HCT116 (cell line): Measurements from ENCODE around the gene FMN1. TPM values are rescaled to one million over a fixed set of nuclear protein-coding genes. Genes with fewer than 3 reads are reported as not detected.

Experiments used
- ATAC-seq: fragments of 200-7000 bp; cut with Tn5 transposase; 2 replicates; pipeline ENCODE4 v1.9.1; 2020; ENCODE audit warnings: mild to moderate bottlenecking, moderate library complexity
- BruUV-seq: library from RNA; stranded (reverse); fragments of 400-500 nt; replicated peaks from 2 replicates; lab custom pipeline; 2021; lab: Mats Ljungman, UMichigan
- CTCF ChIA-PET: fragments of 300-600 bp; sonication (Branson Sonifier 250); formaldehyde crosslinking; loops from one replicate; lab custom pipeline; 2021; ENCODE audit warnings: antibody characterized with exemption; lab: Charles Lee
- POLR2A ChIA-PET: fragments of 300-600, 350-600 bp; sonication (Branson Sonifier 250); formaldehyde crosslinking; loops from one replicate; lab custom pipeline; 2021; ENCODE audit warnings: antibody characterized with exemption; lab: Charles Lee
- RAD21 ChIA-PET, 2 experiments: fragments of 300-600 bp; sonication (Branson Sonifier 250); formaldehyde crosslinking; loops; one replicate each; lab custom pipeline; 2023; ENCODE audit warnings: low total read pairs in 2 of 2; ENCODE audit not compliant: uncharacterized antibody in 2 of 2, unreplicated experiment in 2 of 2, low non-redundant PET in 1 of 2; lab: Charles Lee
- DNase-seq: peaks from one replicate; pipeline ENCODE4 v3.0.0-alpha.2; 2010; ENCODE audit warnings: low read depth, low spot score
- H2AFZ ChIP-seq: fragments of 200-600 bp; shearing (Covaris generic), sonication (generic); 2 replicates; pipeline ENCODE4 v1.6.1; 2017; ENCODE audit warnings: low read depth, mixed run types, mixed read lengths, antibody characterized with exemption, low read length; ENCODE audit not compliant: poor library complexity, severe bottlenecking
- H3K27ac ChIP-seq: 2 replicates; pipeline ENCODE4 v1.5.1; 2012; ENCODE audit warnings: low read depth, low read length
- H3K27me3 ChIP-seq: fragments of 200-600 bp; sonication (generic); 2 replicates; pipeline ENCODE4 v1.6.1; 2016; ENCODE audit warnings: mixed run types, low read length, mixed read lengths; ENCODE audit not compliant: insufficient read depth
- H3K36me3 ChIP-seq, 2 experiments: fragments of 200-500 bp in 1 of 2; fragments of 200-600 bp in 1 of 2; sonication (Bioruptor generic) in 1 of 2; sonication (generic) in 1 of 2; 2 replicates each; pipeline versions ENCODE4 v1.5.1 to v1.6.1; 2014 to 2016; ENCODE audit warnings: low read length in 2 of 2, inconsistent platforms in 1 of 2, mixed read lengths in 1 of 2, mixed run types in 1 of 2; ENCODE audit not compliant: insufficient read depth in 2 of 2, control insufficient read depth in 1 of 2
- H3K4me1 ChIP-seq, 2 experiments: fragments of 200-600 bp in 1 of 2; sonication (generic) in 1 of 2; 2 replicates each; pipeline versions ENCODE4 v1.5.1 to v1.6.1; 2012 to 2017; ENCODE audit warnings: low read length in 2 of 2, inconsistent platforms in 1 of 2, mild to moderate bottlenecking in 1 of 2, mixed read lengths in 1 of 2, mixed run types in 1 of 2, moderate library complexity in 1 of 2; ENCODE audit not compliant: insufficient read depth in 2 of 2, control insufficient read depth in 1 of 2
- H3K4me2 ChIP-seq: fragments of 200-600 bp; sonication (generic); 2 replicates; pipeline ENCODE4 v1.6.1; 2017; ENCODE audit warnings: mixed run types, low read length, mixed read lengths
- H3K4me3 ChIP-seq, 2 experiments: fragments of 200-600 bp in 1 of 2; sonication (generic) in 1 of 2; replicated peaks in 1 of 2; 2 replicates each; pipeline ENCODE4 v1.5.1; 2011 to 2016; ENCODE audit warnings: low read length in 2 of 2, control low read depth in 1 of 2, low read depth in 1 of 2, mild to moderate bottlenecking in 1 of 2, mixed read lengths in 1 of 2, mixed run types in 1 of 2
- H3K79me2 ChIP-seq: fragments of 200-600 bp; sonication (generic); 2 replicates; pipeline ENCODE4 v1.6.1; 2017; ENCODE audit warnings: mild to moderate bottlenecking, mixed run types, low read length, moderate library complexity, mixed read lengths; ENCODE audit not compliant: insufficient read depth
- H3K9ac ChIP-seq: fragments of 200-600 bp; sonication (generic); 2 replicates; pipeline ENCODE4 v1.6.1; 2016; ENCODE audit warnings: low read length, mixed read lengths
- H3K9me2 ChIP-seq: fragments of 200-600 bp; sonication (generic), shearing (Covaris generic); 2 replicates; pipeline ENCODE4 v1.6.1; 2017; ENCODE audit warnings: mixed run types, mild to moderate bottlenecking, moderate library complexity; ENCODE audit not compliant: insufficient read depth
- H3K9me3 ChIP-seq, 2 experiments: fragments of 200-500 bp in 1 of 2; fragments of 200-600 bp in 1 of 2; sonication (Bioruptor generic) in 1 of 2; sonication (generic) in 1 of 2; 2 replicates each; pipeline ENCODE4 v1.6.1; 2014 to 2017; ENCODE audit warnings: low read length in 2 of 2, mixed read lengths in 2 of 2, inconsistent platforms in 1 of 2, low read depth in 1 of 2, mild to moderate bottlenecking in 1 of 2, mixed run types in 1 of 2, moderate library complexity in 1 of 2; ENCODE audit not compliant: control insufficient read depth in 1 of 2, insufficient read depth in 1 of 2
- H4K20me1 ChIP-seq: fragments of 200-600 bp; sonication (generic), shearing (Covaris generic); 2 replicates; pipeline ENCODE4 v1.6.1; 2017; ENCODE audit warnings: mixed run types, mild to moderate bottlenecking, moderate library complexity; ENCODE audit not compliant: insufficient read depth
- CEBPB ChIP-seq: IDR thresholded peaks from 2 replicates; pipeline ENCODE4 v1.6.1; 2012; ENCODE audit warnings: low read depth
- ELF1 ChIP-seq: IDR thresholded peaks from 2 replicates; pipeline ENCODE4 v1.6.1; 2012; ENCODE audit warnings: low read depth, borderline replicate concordance
- EZH2 ChIP-seq: fragments of 200-600 bp; sonication (generic); IDR thresholded peaks from 2 replicates; pipeline ENCODE4 v1.6.1; 2017; ENCODE audit warnings: antibody characterized with exemption, mixed run types
- RAD21 ChIP-seq: IDR thresholded peaks from 2 replicates; pipeline ENCODE4 v1.6.1; 2012; ENCODE audit warnings: low read depth, mild to moderate bottlenecking
- SIN3A ChIP-seq: IDR thresholded peaks from 2 replicates; pipeline ENCODE4 v1.6.1; 2012; ENCODE audit warnings: low read depth
- TCF7L2 ChIP-seq: IDR thresholded peaks from 2 replicates; pipeline ENCODE4 v1.7.0; 2011; ENCODE audit warnings: borderline replicate concordance, inconsistent platforms; ENCODE audit not compliant: insufficient read depth, insufficient read length; ENCODE audit errors: extremely low read depth
- YY1 ChIP-seq: IDR thresholded peaks from 2 replicates; pipeline ENCODE4 v1.6.1; 2011; ENCODE audit warnings: low read length, low read depth, moderate library complexity, mild to moderate bottlenecking; ENCODE audit not compliant: insufficient replicate concordance; ENCODE audit errors: extremely low read depth
- ZNF274 ChIP-seq: fragments of 200-500 bp; sonication (Bioruptor generic); IDR thresholded peaks from 2 replicates; pipeline ENCODE4 v1.6.1; 2014; ENCODE audit warnings: mild to moderate bottlenecking, low read depth, low read length, inconsistent platforms
- intact Hi-C: fragments of 100-400 bp; cut with micrococcal nuclease; formaldehyde crosslinking; loops from 2 replicates; pipeline ENCODE4 v1.10.0; 2022
- total RNA-seq: library from RNA; stranded (reverse); gene quantifications from one replicate; pipeline ENCODE4 v1.2.1, GENCODE V29; 2021; ENCODE audit not compliant: unreplicated experiment
- TF ChIP-seq, protein P1 (sequence below), 3 experiments: fragments of 200-600 bp in 1 of 3; sonication (generic) in 1 of 3; IDR thresholded peaks in 2 of 3; conservative IDR thresholded peaks in 1 of 3; 2 replicates each; pipeline ENCODE4 v1.5.1; 2012 to 2017; ENCODE audit warnings: low read depth in 2 of 3, low read length in 2 of 3, antibody characterized with exemption in 1 of 3, borderline replicate concordance in 1 of 3, control low read depth in 1 of 3, mild to moderate bottlenecking in 1 of 3, mixed read lengths in 1 of 3, mixed run types in 1 of 3, moderate library complexity in 1 of 3; ENCODE audit not compliant: insufficient read depth in 1 of 3
- TF ChIP-seq, protein P2 (sequence below): IDR thresholded peaks from 2 replicates; pipeline ENCODE4 v1.6.1; 2012

The FMN1 gene
- total RNA-seq, 1 experiment from 2014 or later: 0.39 TPM

DNA sequence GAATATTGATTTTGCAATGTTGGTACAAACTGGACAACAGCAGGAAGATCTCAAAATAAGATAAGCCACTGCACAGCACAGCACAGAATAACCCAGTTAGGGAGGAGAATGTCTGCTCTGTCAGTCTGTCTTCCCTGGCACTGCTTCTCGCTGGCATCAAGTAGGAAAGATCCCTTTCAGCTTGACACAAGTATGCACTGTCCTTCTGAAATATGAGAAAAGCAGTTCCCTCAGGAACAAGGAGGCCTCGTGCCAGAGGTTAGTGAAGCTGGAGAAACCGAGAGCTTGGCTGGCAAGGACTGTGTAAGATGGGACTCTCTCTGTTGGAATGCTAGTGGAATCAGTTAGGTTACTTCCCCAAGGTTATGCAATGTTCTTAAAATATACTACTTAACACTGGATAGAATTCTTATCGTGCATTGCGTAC lies 59.1 kb downstream of the FMN1 start:
- H3K4me3 ChIP-seq: no peak overlapping the region
- intact Hi-C loops: no loop called here
- no peak overlapping the region for H2AFZ ChIP-seq
- TF ChIP-seq CEBPB: no peak
- no peak for TF ChIP-seq ZNF274
- TF ChIP-seq ELF1: no peak
- no peak for TF ChIP-seq SIN3A
- TF ChIP-seq EZH2: no peak
- TF ChIP-seq, all 23 proteins: peak for 0
- no peak for DNase-seq
- Histone ChIP-seq H3K4me2 (no peak overlapping the region), H3K27me3 (no peaks in the 10 kb centered on the region), H4K20me1 (no peaks in the 10 kb centered on the region), H3K36me3 (no peaks in the 10 kb centered on the region), H3K9me2 (no peaks in the 10 kb centered on the region), H3K9ac (no peak overlapping the region), H3K27ac (no peak overlapping the region), H3K79me2 (no peaks in the 10 kb centered on the region), H3K9me3 (no peaks in the 10 kb centered on the region), H3K4me1 (peaks cover 6 to 7% of the 10 kb centered on the region in 2 experiments; a peak in 2 of 4 replicates)
- ChIA-PET RAD21 (no interaction called here), CTCF (interaction anchor here (3.8 kb wide), 1 partner anchor 47 kb away, joined by 83 read pairs; no protein-coding TSS in a partner anchor), POLR2A (no interaction called here)
- BruUV-seq: no TSS peak
- ATAC-seq: no peak

DNA sequence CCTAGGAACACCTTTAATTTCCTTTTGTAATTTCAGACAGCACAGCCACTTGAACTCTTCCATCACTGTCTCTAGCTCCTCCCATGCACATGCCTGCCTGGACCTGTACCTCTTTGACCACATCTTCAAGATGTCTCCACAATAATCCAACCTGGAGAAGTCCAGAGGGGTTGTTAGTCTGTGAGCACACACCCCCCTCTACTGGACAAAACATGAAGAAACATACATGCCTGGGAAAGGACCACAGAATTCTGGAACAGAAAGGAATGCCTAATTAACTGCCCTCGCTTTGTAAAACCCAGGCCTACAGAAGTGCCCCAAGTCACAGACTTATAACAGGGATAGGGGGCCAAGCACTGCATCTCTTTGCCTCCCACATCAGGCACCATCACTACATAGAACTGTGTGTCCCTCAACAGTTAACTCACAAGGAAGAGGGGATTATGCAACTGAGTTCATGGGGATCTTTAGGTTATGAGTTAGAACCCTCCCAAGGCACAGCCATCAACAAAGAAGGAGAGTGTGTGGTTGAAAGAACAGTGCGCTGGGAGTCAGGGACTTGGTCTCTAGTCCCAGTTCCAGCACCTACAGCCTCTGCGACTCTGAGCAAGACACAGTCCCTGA lies 61.7 kb downstream of the FMN1 start:
- Histone ChIP-seq H3K9me3 (no peaks in the 10 kb centered on the region), H4K20me1 (no peaks in the 10 kb centered on the region), H3K4me2 (no peak overlapping the region), H3K27me3 (no peaks in the 10 kb centered on the region), H2AFZ (peak overlapping the region; percentile 65), H3K9ac (no peak overlapping the region), H3K9me2 (no peaks in the 10 kb centered on the region), H3K36me3 (no peaks in the 10 kb centered on the region), H3K27ac (no peak overlapping the region), H3K4me1 (peaks cover 6 to 7% of the 10 kb centered on the region in 2 experiments; a peak in 2 of 4 replicates), H3K4me3 (no peak overlapping the region), H3K79me2 (no peaks in the 10 kb centered on the region)
- CTCF ChIA-PET: interaction anchor here (0.5 to 3.8 kb wide), 35 partner anchors 9 to 483 kb away, joined by 3 to 83 read pairs (median 4); no protein-coding TSS in a partner anchor
- no TSS peak for BruUV-seq
- intact Hi-C loops: loop anchor here (1.0 to 5.0 kb wide), 6 partner anchors 47 to 481 kb away; no protein-coding TSS in a partner anchor
- POLR2A ChIA-PET: interaction anchor here (0.7 to 0.9 kb wide), 2 partner anchors 44 to 470 kb away, joined by 3 to 4 read pairs; no protein-coding TSS in a partner anchor
- DNase-seq: peak; percentile 59
- TF ChIP-seq TCF7L2: no peak
- TF ChIP-seq, protein P1, sequence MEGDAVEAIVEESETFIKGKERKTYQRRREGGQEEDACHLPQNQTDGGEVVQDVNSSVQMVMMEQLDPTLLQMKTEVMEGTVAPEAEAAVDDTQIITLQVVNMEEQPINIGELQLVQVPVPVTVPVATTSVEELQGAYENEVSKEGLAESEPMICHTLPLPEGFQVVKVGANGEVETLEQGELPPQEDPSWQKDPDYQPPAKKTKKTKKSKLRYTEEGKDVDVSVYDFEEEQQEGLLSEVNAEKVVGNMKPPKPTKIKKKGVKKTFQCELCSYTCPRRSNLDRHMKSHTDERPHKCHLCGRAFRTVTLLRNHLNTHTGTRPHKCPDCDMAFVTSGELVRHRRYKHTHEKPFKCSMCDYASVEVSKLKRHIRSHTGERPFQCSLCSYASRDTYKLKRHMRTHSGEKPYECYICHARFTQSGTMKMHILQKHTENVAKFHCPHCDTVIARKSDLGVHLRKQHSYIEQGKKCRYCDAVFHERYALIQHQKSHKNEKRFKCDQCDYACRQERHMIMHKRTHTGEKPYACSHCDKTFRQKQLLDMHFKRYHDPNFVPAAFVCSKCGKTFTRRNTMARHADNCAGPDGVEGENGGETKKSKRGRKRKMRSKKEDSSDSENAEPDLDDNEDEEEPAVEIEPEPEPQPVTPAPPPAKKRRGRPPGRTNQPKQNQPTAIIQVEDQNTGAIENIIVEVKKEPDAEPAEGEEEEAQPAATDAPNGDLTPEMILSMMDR (IDR thresholded peaks at IDR 0.05 in 2 of 3, conservative IDR thresholded peaks at IDR 0.05 in 1 of 3; ENCODE audit: borderline replicate concordance in 1 of 3, insufficient read depth in 1 of 3, low read depth in 2 of 3, low read length in 2 of 3): peak; percentile 70 to 82 (median 79); a peak in 5 of 6 replicates
- TF ChIP-seq RAD21: peak; percentile 84
- peak; percentile 25 for TF ChIP-seq YY1
- TF ChIP-seq, protein P2, sequence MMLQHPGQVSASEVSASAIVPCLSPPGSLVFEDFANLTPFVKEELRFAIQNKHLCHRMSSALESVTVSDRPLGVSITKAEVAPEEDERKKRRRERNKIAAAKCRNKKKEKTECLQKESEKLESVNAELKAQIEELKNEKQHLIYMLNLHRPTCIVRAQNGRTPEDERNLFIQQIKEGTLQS: no peak
- peak; percentile 97 for ATAC-seq
- RAD21 ChIA-PET: interaction anchor here (0.8 to 2.1 kb wide), 7 partner anchors 39 to 176 kb away, joined by 4 to 15 read pairs (median 5); no protein-coding TSS in a partner anchor
